ENCODE measurements around the gene TUBGCP5. TPM values are rescaled to one million over a fixed set of nuclear protein-coding genes. Genes with fewer than 3 reads are reported as not detected.

The TUBGCP5 gene
- total RNA-seq, 1 experiment from 2014 or later: 10.7 TPM

DNA sequence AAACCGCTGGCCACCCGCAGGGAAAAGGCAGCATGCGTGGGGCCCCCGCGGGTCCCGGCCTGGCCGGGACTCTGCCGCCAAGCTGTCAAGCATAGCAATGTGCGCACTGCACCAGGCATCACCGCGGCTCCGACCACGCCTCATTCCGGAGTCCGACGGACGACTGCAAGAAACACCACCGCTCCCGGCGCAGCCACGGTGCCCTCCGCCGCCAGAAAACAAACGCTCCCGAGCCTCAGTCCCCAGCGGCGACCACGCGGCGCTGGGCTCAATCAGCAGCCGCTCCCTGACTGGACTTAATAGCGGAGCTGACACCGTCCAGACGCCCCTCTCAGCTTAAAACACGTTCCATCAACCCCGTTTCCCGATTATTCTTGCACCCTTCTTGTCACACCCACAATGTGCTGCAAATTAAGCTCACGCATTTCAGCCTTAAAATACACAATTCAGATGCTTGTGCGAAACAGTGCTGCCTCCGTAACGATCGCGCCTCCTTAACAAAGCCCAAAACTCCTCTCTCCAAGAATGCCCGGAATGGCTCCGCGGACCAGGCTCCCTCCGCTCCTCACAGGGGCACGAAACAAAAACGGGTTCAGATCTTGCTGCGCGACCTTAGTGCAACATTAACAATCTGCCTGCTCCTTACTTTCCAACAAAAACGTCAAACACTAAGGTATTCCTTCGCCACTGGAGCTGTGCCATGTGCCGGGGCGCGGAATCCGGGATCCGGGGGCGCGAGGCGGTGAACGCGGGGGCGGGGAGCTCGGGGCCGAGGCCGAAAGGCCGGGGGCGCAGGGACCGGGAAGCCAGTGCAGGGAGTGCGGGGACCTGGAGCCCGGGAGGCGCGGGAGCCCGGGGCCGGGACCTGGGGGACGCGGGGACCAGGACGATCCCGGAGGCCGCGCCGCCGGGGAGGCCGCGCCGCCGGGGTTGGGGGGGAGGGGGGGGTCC is 59.9 kb downstream of the TUBGCP5 start:
- Histone ChIP-seq H3K27me3 (ENCODE audit: insufficient read depth, low read depth) (no peaks in the 10 kb centered on the region), H3K4me1 (replicated peaks; ENCODE audit: insufficient read depth) (0 out of 2 replicates have a peak, but pooled peaks cover 4% of the 10 kb centered on the region), H4K20me1 (ENCODE audit: insufficient read depth) (peaks cover 11% of the 10 kb centered on the region), H3K36me3 (ENCODE audit: low read depth) (no peaks in the 10 kb centered on the region), H3K9me3 (ENCODE audit: insufficient read depth, low read depth) (no peaks in the 10 kb centered on the region), H3F3A (ENCODE audit: insufficient read depth, low read depth) (no peaks in the 10 kb centered on the region), H3K4me3 (peak overlapping the region; percentile 77), H3K79me2 (ENCODE audit: low read depth) (peaks cover 51% of the 10 kb centered on the region), H2AFZ (peak overlapping the region; percentile 83), H3K4me2 (peak overlapping the region; percentile 73), H3K27ac (peak overlapping the region; percentile 33; the same call in 1 of the 2 replicates), H3K9me2 (ENCODE audit: insufficient read depth) (no peaks in the 10 kb centered on the region)
- ChIA-PET POLR2A (ENCODE audit: unreplicated experiment) (interaction anchor here (0.6 kb wide), 1 partner anchor 60 kb away, joined by 10 read pairs; the partner anchor contains the start of gene TUBGCP5), CTCF (no interaction called here)
- no peak for TF ChIP-seq CTCF (conservative IDR thresholded peaks at IDR 0.05)
- no peak for TF ChIP-seq EZH2 (IDR thresholded peaks at IDR 0.05; ENCODE audit: low read depth)
- intact Hi-C loops (cut with micrococcal nuclease; ENCODE audit: unreplicated experiment): loop anchor here (2.0 kb wide), 3 partner anchors 15 to 141 kb away; partner anchors contain the start of genes NIPA2 and TUBGCP5
- TSS peak; percentile 35 for BruUV-seq (replicated peaks)
- peak in 1 of 2 experiments; percentile 56 for DNase-seq

GRCh38 chr15:22978691-22979237 is 60.6 kb downstream of the TUBGCP5 start:
- TF ChIP-seq CTCF (conservative IDR thresholded peaks at IDR 0.05) (no peak), EZH2 (IDR thresholded peaks at IDR 0.05; ENCODE audit: low read depth) (no peak)
- H4K20me1 ChIP-seq (ENCODE audit: insufficient read depth): peaks cover 17% of the 10 kb centered on the region
- peaks cover 53% of the 10 kb centered on the region for H3K79me2 ChIP-seq (ENCODE audit: low read depth)
- H3K9me2 ChIP-seq (ENCODE audit: insufficient read depth): no peaks in the 10 kb centered on the region
- no TSS peak for BruUV-seq (replicated peaks)
- H3K4me1 ChIP-seq (replicated peaks; ENCODE audit: insufficient read depth): 0 out of 2 replicates have a peak, but pooled peaks cover 4% of the 10 kb centered on the region
- intact Hi-C loops (cut with micrococcal nuclease; ENCODE audit: unreplicated experiment): loop anchor here (2.0 kb wide), 2 partner anchors 14 to 140 kb away; partner anchors contain the start of gene NIPA2
- no peak for DNase-seq
- peak overlapping the region; percentile 77; the same call in 1 of the 2 replicates for H3K4me3 ChIP-seq
- no peaks in the 10 kb centered on the region for H3F3A ChIP-seq (ENCODE audit: insufficient read depth, low read depth)
- no peaks in the 10 kb centered on the region for H3K36me3 ChIP-seq (ENCODE audit: low read depth)
- ChIA-PET POLR2A (ENCODE audit: unreplicated experiment) (interaction anchor here (0.6 kb wide), 1 partner anchor 61 kb away, joined by 10 read pairs; the partner anchor contains the start of gene TUBGCP5), CTCF (interaction anchor here (0.7 kb wide), 1 partner anchor 15 kb away, joined by 3 read pairs; no protein-coding TSS in a partner anchor)
- peak overlapping the region; percentile 73 for H3K4me2 ChIP-seq
- H3K27me3 ChIP-seq (ENCODE audit: insufficient read depth, low read depth): no peaks in the 10 kb centered on the region
- H3K27ac ChIP-seq: no peak overlapping the region
- no peaks in the 10 kb centered on the region for H3K9me3 ChIP-seq (ENCODE audit: insufficient read depth, low read depth)
- H2AFZ ChIP-seq: peak overlapping the region; percentile 83; the same call in 1 of the 2 replicates

DNA sequence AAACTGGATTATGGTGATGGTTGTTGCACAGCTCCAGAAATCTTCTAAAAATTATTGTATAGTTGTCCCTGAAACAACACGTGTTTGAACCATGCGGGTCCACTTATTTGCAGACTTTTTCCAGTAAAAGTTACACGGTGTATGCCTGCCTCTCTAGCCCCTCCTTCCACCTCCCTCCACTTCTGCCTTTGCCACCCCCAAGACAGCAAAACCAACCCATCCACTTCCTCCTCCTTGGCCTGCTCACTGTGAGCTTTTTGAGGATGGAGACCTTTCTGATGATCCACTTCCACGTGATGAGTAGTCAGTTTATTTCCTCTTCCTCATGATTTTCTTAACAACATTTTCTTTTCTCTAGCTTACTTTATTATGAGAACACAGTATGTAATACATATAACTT is 64.6 kb downstream of the TUBGCP5 start:
- Histone ChIP-seq H2AFZ (no peak overlapping the region), H3K4me1 (replicated peaks; ENCODE audit: insufficient read depth) (0 out of 2 replicates have a peak, but pooled peaks cover 4% of the 10 kb centered on the region), H3K9me2 (ENCODE audit: insufficient read depth) (no peaks in the 10 kb centered on the region), H3K4me3 (no peak overlapping the region), H3F3A (ENCODE audit: insufficient read depth, low read depth) (no peaks in the 10 kb centered on the region), H3K79me2 (ENCODE audit: low read depth) (peaks cover 90% of the 10 kb centered on the region), H3K27ac (no peak overlapping the region), H3K9me3 (ENCODE audit: insufficient read depth, low read depth) (peaks cover 2% of the 10 kb centered on the region; the same call in 1 of the 2 replicates), H3K36me3 (ENCODE audit: low read depth) (0 out of 2 replicates have a peak, but pooled peaks cover 3% of the 10 kb centered on the region), H3K27me3 (ENCODE audit: insufficient read depth, low read depth) (no peaks in the 10 kb centered on the region), H4K20me1 (ENCODE audit: insufficient read depth) (peaks cover 29% of the 10 kb centered on the region), H3K4me2 (no peak overlapping the region)
- TF ChIP-seq CTCF (conservative IDR thresholded peaks at IDR 0.05): no peak
- no peak for TF ChIP-seq EZH2 (IDR thresholded peaks at IDR 0.05; ENCODE audit: low read depth)
- intact Hi-C loops (cut with micrococcal nuclease; ENCODE audit: unreplicated experiment): no loop called here
- no peak for DNase-seq
- CTCF ChIA-PET: no interaction called here
- POLR2A ChIA-PET (ENCODE audit: unreplicated experiment): interaction anchor here (0.9 kb wide), 1 partner anchor 35 kb away, joined by 12 read pairs; no protein-coding TSS in a partner anchor
- BruUV-seq (replicated peaks): no TSS peak
